Mucosa of gallbladder (tissue), 1 donor: ENCODE data around the gene GTPBP1. TPM values are rescaled to one million over a fixed set of nuclear protein-coding genes. Genes with fewer than 3 reads are reported as not detected.

ENCODE experiments used
- DNase-seq: peaks from one replicate; pipeline ENCODE4 v3.0.0-alpha.2; 2020; ENCODE audit warnings: low spot score
- total RNA-seq: library from RNA; stranded (reverse); gene quantifications from one replicate; pipeline ENCODE4 v1.2.1, GENCODE V29; 2021
- donor health status: DM: no; HTN: no; CAD: no.

Gene GTPBP1
- total RNA-seq, 1 donor from 2014 or later = 67.1 TPM

- no peak for DNase-seq
These were observed 33.7 kb downstream of the GTPBP1 start for GRCh38 chr22:38739300-38740055.

DNA sequence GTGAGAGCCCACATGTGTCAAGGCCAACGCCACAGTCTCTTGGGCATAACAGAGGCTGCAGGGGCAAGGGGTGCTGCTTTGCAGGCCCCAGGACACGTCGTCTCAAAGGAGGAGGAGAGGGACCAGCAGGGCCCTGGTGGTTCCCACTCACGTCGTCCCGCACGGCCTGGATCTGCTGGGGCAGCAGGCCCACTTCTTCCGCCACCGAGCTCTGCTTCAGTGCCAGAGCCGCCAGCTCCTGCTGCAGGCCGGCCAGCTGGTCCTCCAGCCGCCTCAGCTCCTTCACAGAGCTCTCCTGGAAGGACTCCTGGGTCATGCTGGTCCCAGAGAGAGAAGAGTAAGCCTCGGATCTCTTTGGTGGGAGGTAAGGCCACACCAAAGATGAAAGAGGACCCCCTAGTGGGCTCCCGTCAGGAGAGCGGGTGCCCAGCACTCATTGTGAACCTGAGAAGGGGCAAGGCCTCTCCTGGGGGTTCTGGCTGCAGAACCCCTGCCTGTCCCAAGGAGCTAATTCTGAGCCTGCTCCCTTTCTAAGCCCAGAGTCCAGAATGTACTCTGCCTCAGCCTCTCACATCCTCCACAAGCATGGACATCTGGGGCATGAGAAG is 34.5 kb downstream of the GTPBP1 start:
- DNase-seq = no peak

DNA sequence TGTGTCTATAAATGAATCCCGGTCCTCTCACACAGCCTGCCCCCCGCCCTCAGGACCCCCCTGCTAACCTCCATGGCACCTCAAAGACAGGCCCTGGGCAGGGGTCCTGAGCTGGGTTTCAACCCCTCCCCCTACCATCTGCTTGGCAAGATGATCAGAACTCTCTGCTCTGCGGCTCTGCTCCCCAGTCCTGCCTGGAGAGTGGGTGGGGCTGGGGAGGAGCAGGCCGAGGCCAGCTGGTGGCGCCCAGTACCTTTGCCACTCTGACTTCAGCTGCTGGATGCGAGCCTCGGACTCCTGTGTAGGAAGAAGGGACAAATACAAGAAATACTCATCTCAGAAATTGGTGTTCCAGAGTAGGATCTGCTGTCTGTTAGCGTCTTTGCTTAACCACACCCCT is 35.0 kb downstream of the GTPBP1 start:
- no peak for DNase-seq

DNA sequence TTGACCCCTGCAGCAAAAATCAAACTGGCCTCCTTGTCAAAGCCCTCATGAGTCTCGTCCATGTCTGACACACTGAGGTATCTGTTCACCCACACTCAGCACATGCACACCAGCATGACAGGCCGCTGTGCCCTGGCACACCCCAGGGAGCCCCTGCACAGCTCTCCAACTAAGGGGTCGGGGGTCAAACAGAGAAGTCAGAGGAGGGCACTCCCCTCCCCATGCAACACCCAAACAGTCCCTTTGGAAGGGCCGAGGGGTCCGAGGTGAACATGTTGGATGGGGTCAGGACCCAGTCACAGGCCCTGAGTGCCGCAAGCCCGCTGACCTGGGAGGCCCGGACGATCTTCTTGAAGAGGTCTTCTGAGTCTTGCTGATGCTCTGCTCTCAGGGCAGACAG is 35.4 kb downstream of the GTPBP1 start:
- DNase-seq = no peak

GRCh38 chr22:38741576-38741975 is 35.8 kb downstream of the GTPBP1 start:
- no peak for DNase-seq

- DNase-seq = no peak
These were observed 36.6 kb downstream of the GTPBP1 start for GRCh38 chr22:38742176-38742942.

GRCh38 chr22:38744981-38745380 is 39.2 kb downstream of the GTPBP1 start:
- no peak for DNase-seq

- DNase-seq = no peak
These were observed 40.1 kb downstream of the GTPBP1 start for GRCh38 chr22:38745676-38746460.

- no peak for DNase-seq
These were observed 42.9 kb downstream of the GTPBP1 start for GRCh38 chr22:38748487-38749136.

DNA sequence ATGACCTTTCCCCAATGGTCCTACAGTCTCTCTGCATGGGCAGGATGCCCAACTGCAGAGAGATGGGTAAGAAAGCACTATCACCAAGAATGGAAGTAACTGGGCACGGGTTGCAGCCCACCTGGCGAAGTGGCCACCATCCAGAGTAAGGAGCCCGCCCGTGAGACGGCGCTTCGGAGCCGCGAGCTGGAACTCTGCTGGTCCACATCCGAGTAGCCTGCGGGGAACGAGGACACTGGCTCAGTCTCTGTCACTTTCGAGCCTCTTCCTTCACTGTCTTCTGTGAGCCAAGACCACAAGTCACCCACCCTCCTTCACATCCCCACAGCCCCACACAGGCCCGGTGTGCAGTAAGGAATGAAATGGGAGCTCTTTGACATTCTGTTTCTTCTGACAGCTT is 44.4 kb downstream of the GTPBP1 start:
- no peak for DNase-seq

DNA sequence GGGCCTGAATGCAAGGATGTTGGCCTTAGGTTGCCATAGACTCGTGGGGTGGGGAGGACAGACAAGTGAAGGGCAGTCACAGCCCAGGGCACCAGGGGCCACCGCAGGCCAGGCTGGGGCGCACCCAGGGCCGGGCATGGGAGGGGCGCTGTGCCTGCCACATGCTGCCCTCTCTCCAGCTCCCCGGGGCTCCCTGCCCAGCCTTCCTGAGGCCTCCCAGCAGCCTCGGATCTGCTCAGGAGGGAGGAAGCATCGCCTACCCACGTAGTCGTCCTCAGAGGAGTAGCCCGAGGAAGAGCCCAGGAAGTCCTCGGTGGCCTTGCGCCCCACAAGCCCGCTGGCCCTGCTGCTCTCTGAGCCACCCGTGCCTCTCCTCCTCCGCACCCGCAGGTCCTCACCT is 44.9 kb downstream of the GTPBP1 start:
- no peak for DNase-seq

- no peak for DNase-seq
These were observed 45.3 kb downstream of the GTPBP1 start for GRCh38 chr22:38751066-38751421.

DNA sequence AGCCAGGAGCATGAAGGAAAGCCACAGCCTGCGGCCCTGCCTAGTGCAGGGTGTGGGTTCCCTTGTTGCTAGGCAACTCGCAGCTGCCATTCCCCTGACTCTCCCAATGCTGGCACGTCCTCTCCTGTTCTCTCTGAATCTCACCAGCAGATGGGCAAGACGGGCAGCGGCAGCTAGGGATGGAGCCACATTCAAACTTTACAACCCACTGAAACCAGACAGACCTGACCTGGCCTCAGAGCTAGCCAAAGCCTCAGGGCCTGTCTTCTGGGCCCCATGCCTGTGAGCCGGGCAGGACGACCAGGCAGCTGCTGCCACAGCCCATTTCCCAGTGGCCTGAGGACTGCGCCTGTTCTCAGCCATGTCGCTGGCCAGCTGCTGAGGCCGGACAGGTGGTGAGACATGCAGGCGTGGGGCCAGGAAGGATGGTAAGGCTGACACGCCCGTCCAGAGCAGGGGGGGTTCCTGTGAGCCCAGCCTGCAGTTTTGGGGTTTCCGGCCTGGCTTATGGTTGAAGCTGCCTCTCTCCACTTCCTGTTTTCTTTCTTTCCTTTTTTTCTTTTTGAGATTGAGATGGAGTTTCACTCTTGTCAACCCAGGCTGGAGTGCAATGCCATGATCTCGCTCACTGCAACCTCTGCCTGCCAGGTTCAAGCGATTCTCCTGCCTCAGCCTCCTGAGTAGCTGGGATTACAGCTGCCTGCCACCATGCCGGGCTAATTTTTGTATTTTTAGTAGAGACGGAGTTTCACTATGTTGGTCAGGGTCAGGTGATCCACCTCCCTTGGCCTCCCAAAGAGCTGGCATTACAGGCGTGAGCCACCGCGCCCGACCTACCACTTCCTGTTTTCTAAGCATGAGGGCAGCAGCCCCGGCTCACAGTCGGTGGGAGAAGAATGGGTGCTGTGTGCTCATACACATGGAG is 45.9 kb downstream of the GTPBP1 start:
- DNase-seq = peak; percentile 40

GRCh38 chr22:38753948-38754750 is 48.4 kb downstream of the GTPBP1 start:
- peak; percentile 73 for DNase-seq

DNA sequence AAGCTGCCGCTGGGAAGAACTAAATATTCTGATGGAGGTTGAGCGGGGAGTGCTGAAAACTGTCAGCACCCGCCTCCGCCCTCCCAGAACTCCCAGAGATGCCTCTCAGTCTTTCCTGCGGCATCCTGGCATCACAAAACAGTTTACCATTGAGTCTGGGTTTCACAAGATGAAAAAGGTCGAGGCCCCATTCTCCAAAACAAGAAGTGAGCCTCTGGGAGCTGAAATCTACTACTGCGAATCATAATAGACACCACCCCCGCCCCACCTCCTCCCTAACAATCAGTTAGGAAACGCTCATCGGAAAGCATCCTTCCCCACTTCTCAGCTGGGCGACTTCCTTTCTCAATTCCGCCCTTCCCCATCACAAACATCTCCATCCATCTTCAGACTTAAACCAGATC is 49.0 kb downstream of the GTPBP1 start:
- DNase-seq = peak; percentile 32

DNA sequence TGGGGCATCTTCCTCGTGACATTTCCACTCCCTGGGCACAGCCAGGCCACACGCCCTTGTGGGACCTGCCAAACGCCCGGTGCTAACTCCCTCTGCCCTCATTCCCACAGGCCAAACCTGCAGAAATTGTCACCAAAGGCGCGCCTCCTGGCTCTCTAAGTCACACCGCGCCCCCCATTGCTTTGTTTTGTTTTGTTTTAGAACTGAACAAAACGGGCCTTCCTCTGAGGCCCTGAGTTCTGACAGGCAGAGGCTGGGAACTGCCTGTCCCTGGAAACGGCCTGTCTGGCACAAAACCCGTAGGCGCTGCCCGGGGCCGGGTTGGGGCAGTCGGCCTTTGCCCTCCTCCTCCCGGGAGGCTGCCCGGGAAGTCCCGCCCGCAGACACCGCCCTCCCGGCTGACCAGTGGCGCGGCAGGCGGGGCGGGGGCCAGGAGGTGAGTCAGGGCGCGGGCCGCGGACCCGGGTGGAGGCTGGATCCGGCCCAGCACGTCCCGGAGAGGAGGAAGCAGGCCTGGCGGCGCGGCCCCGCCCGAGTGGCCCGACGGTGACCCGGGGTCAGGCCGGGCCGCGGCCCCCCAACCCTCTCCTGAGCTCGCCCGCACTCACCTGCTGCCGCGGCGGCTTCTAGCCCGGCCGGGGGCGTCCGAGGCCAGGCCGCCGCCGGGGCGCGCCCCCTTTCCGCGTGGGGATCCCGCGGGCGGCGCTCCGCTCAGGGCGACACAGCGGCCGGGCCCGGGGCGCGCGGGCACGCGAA is 49.6 kb downstream of the GTPBP1 start:
- peak; percentile 80 for DNase-seq

DNA sequence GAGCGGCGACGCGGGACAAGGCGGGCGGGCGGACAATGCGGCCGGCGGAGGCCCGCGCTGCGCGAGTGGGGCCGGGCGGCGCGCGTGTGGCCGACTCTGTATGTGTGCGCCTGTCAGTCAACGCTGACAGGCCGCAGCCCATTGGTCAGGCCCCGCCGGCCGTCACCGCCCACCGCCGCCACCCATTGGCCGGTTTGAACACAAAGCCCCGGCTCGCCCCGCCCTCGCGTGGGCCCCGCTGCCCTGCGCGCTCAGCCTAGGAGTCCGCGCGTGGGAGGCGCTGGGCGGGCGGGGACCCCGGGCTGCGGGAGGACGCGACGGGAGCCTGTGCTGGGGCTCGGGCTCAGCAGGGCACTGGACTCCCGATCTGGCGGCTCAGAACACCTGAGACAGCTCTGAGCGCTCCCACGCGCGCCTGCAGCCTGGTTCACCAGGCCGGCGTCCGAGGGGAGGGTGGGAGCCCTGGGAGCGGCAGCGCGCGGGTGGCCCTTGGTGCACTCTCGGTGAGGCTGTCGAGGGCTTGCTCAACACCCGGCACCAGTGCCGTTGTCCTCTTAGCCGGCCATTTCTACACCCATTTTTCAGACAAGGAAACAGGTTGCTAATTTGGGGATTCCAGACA is 50.3 kb downstream of the GTPBP1 start, which contains the start of gene SUN2:
Gene SUN2, minus strand, starts transcription at position 88 of the 622 bp plus-strand sequence. CDS start 3,370 bp downstream, outside the sequence.
- peak; percentile 94 for DNase-seq
